Gastroesophageal sphincter (tissue), 4 donors: Measurements from ENCODE around the gene OGFRL1. TPM values are rescaled to one million over a fixed set of nuclear protein-coding genes. Genes with fewer than 3 reads are reported as not detected.

Experiments
- ATAC-seq: fragments of 150-250 bp; one replicate; pipeline ENCODE4 v1.9.1; 2016; ENCODE audit warnings: mild to moderate bottlenecking, moderate library complexity
- H3K27ac ChIP-seq, 4 donors: fragments of 200-600 bp; sonication (generic) in 3 of 4; 1 replicate in 3 of 4; 2 replicates in 1 of 4; pipeline ENCODE4 v1.5.1; 2016 to 2019
- H3K27me3 ChIP-seq: fragments of 200-600 bp; sonication (generic); one replicate; pipeline ENCODE4 v1.5.1; 2019
- H3K36me3 ChIP-seq, 2 donors: fragments of 200-600 bp; sonication (generic); one replicate each; pipeline ENCODE4 v1.5.1; 2019; ENCODE audit warnings: control low read depth in 1 of 2
- H3K4me1 ChIP-seq, 3 donors: fragments of 200-600 bp; sonication (generic); 1 replicate in 2 of 3; 2 replicates in 1 of 3; pipeline ENCODE4 v1.5.1; 2016 to 2019; ENCODE audit warnings: control low read depth in 2 of 3
- H3K4me3 ChIP-seq, 2 donors: fragments of 200-600 bp; sonication (generic); one replicate each; pipeline ENCODE4 v1.5.1; 2019; ENCODE audit warnings: mild to moderate bottlenecking in 1 of 2, moderate library complexity in 1 of 2
- H3K9me3 ChIP-seq, 3 donors: fragments of 200-600 bp; sonication (generic); one replicate each; pipeline ENCODE4 v1.5.1; 2017 to 2019; ENCODE audit warnings: control low read depth in 2 of 3
- CTCF ChIP-seq, 4 experiments: fragments of 200-600 bp in 2 of 4; fragments of 450-650 bp in 2 of 4; sonication (generic) in 1 of 4; IDR thresholded peaks; one replicate each; pipeline ENCODE4 v1.5.1; 2017 to 2019; ENCODE audit warnings: antibody characterized with exemption in 4 of 4, mild to moderate bottlenecking in 2 of 4, moderate library complexity in 2 of 4
- EP300 ChIP-seq: sonication (generic); formaldehyde crosslinking; IDR thresholded peaks from one replicate; pipeline ENCODE4 v1.6.1; 2017; ENCODE audit warnings: antibody characterized with exemption, mild to moderate bottlenecking
- POLR2A ChIP-seq, 2 donors: fragments of 450-650 bp; IDR thresholded peaks; one replicate each; pipeline ENCODE4 v1.6.1; 2017; ENCODE audit warnings: antibody characterized with exemption in 2 of 2, mild to moderate bottlenecking in 2 of 2, moderate library complexity in 1 of 2
- POLR2AphosphoS5 ChIP-seq: sonication (generic); formaldehyde crosslinking; IDR thresholded peaks from one replicate; pipeline ENCODE4 v1.6.1; 2017; ENCODE audit warnings: antibody characterized with exemption
- whole genome bisulfite sequencing, 2 donors: methylation state at CpG; one replicate each; pipeline ENCODE4 v1.1.5; 2018; ENCODE audit warnings: low coverage in 1 of 2; 5-methylcytosine and 5-hydroxymethylcytosine counted together
- total RNA-seq, 4 donors: library from RNA; depleted of rRNA; stranded (reverse); fragments of >200 nt; gene quantifications; one replicate each; pipeline ENCODE4 v1.1.0, GENCODE V29; 2016

The OGFRL1 gene
- total RNA-seq, 4 donors from 2014 or later: 29.0 to 52.3 (median 46.5) TPM

- WGBS, 2 donors: 42% methylated on average over 1 of the region's 1 CpG; no CpG with 5 or more reads in 1 of the 2 donors
- H3K36me3 ChIP-seq: no peaks in the 10 kb centered on the region
Observed at GRCh38 chr6:71310261-71310660, 21.6 kb downstream of the OGFRL1 start.

DNA sequence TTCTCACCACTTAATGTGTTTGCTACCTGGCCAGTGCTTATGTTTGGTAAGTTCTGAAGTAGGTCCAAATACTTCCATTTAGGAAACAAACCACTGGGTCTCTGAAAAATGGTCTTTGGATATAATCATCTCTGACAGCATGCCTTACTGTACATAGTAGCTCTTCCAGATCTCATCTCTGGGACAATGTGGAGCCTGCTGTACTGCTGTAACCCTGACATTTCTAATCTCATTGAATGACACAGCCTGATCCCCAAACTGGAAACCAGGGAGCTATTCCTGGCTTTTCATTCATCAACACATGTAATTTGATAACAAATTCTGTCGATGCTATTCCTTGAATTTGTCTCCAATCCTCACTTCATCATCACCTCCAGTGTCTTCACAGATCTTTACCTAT, 23.5 kb downstream of the OGFRL1 start:
- H3K9me3 ChIP-seq: peaks cover 0 to 5% (median 0%) of the 10 kb centered on the region in 3 donors
- H3K27me3 ChIP-seq: no peaks in the 10 kb centered on the region
- H3K36me3 ChIP-seq: no peaks in the 10 kb centered on the region
- TF ChIP-seq EP300: no peak
- TF ChIP-seq POLR2AphosphoS5: no peak
- TF ChIP-seq CTCF (IDR thresholded peaks at IDR 0.05): no peak
- TF ChIP-seq POLR2A (IDR thresholded peaks at IDR 0.05): no peak
- H3K4me3 ChIP-seq: no peak overlapping the region
- peaks cover 0 to 21% (median 0%) of the 10 kb centered on the region in 3 donors for H3K4me1 ChIP-seq
- H3K27ac ChIP-seq: no peak overlapping the region
- no peak for ATAC-seq
- 50 to 64% methylated on average over 1 of the region's 1 CpG for WGBS, 2 donors

More at GRCh38 chr6:71310261-71310660, 21.6 kb downstream of the OGFRL1 start:
- Histone ChIP-seq H3K4me1 (peaks cover 0 to 21% (median 0%) of the 10 kb centered on the region in 3 donors), H3K27ac (no peak overlapping the region), H3K9me3 (no peaks in the 10 kb centered on the region), H3K4me3 (no peak overlapping the region), H3K27me3 (no peaks in the 10 kb centered on the region)
- TF ChIP-seq POLR2AphosphoS5 (no peak), CTCF (IDR thresholded peaks at IDR 0.05) (no peak), POLR2A (IDR thresholded peaks at IDR 0.05) (no peak), EP300 (no peak)
- no peak for ATAC-seq

- Histone ChIP-seq H3K27ac (no peak overlapping the region), H3K4me1 (peaks cover 0 to 16% (median 0%) of the 10 kb centered on the region in 3 donors), H3K36me3 (no peaks in the 10 kb centered on the region), H3K4me3 (no peak overlapping the region), H3K27me3 (no peaks in the 10 kb centered on the region), H3K9me3 (peaks cover 0 to 5% (median 0%) of the 10 kb centered on the region in 3 donors)
- ATAC-seq: no peak
- TF ChIP-seq CTCF (IDR thresholded peaks at IDR 0.05): no peak
- no peak for TF ChIP-seq POLR2AphosphoS5
- no peak for TF ChIP-seq EP300
- no peak for TF ChIP-seq POLR2A (IDR thresholded peaks at IDR 0.05)
Observed at GRCh38 chr6:71317441-71317840, 28.8 kb downstream of the OGFRL1 start.

DNA sequence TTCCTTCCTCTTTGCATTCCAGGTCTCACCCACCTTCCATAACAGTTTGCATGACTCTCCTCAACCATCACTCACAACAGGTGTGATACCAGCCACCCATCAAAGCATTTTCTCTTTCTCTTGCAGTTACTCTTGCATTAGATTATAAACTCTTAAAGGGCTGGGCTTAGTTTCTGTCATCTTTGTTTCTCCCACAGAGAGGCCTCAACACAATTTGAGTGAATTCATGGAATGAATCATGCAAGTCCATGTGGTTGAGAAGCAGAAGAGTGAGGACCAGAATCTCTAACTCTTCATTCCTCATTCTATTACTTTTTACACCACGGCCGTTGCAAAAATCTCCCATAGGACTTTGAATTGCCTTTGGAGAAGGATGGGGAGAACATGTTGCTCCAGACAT, 31.4 kb downstream of the OGFRL1 start:
- no peak overlapping the region for H3K4me3 ChIP-seq
- H3K36me3 ChIP-seq: no peaks in the 10 kb centered on the region
- no peak for ATAC-seq
- H3K27me3 ChIP-seq: no peaks in the 10 kb centered on the region
- peaks cover 0 to 9% (median 0%) of the 10 kb centered on the region in 3 donors for H3K4me1 ChIP-seq
- H3K9me3 ChIP-seq: peaks cover 0 to 5% (median 0%) of the 10 kb centered on the region in 3 donors
- no peak overlapping the region for H3K27ac ChIP-seq
- TF ChIP-seq CTCF (IDR thresholded peaks at IDR 0.05): no peak
- no peak for TF ChIP-seq POLR2AphosphoS5
- no peak for TF ChIP-seq EP300
- no peak for TF ChIP-seq POLR2A (IDR thresholded peaks at IDR 0.05)
- WGBS, 2 donors: 100% methylated on average over 1 to 2 of the region's 2 CpGs

DNA sequence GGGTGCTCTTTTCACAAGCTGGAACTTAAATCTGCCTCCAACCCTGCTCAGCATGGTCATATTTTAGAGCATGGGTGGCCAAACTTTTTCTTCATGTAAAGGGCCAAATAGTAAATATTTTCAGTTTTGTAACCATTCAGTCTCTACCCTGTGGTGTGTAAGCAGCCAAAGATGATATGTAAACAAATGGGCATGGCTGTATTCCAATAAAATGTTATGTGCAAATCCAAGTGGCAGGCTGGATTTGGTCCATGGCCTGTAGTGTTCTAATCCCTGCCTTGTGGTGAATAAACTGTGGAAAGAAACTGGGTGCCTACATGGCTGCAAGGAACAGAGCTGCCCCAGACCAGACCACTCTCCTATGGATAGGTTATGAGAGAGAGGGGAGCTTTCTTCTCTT, 32.7 kb downstream of the OGFRL1 start:
- TF ChIP-seq POLR2A (IDR thresholded peaks at IDR 0.05) (no peak), CTCF (IDR thresholded peaks at IDR 0.05) (no peak), POLR2AphosphoS5 (no peak), EP300 (no peak)
- peaks cover 0 to 5% (median 0%) of the 10 kb centered on the region in 3 donors for H3K9me3 ChIP-seq
- H3K27me3 ChIP-seq: no peaks in the 10 kb centered on the region
- no peak overlapping the region for H3K27ac ChIP-seq
- ATAC-seq: no peak
- peaks cover 0 to 9% (median 0%) of the 10 kb centered on the region in 3 donors for H3K4me1 ChIP-seq
- no peak overlapping the region for H3K4me3 ChIP-seq
- no peaks in the 10 kb centered on the region for H3K36me3 ChIP-seq
